Mucosa of descending colon (tissue), 3 donors: ENCODE measurements around the gene PCED1B. TPM values are rescaled to one million over a fixed set of nuclear protein-coding genes. Genes with fewer than 3 reads are reported as not detected.

ENCODE experiments used
- ATAC-seq: fragments of 200-7000 bp; cut with Tn5 transposase; one replicate; pipeline ENCODE4 v1.9.1; 2020; ENCODE audit warnings: mild to moderate bottlenecking, moderate library complexity
- DNase-seq, 3 donors: peaks; one replicate each; pipeline ENCODE4 v3.0.0-alpha.2; 2020
- H3K36me3 ChIP-seq: fragments of 200-600 bp; one replicate; pipeline ENCODE4 v1.8.0; 2021; ENCODE audit warnings: low read depth, mild to moderate bottlenecking
- H3K4me1 ChIP-seq: fragments of 200-600 bp; one replicate; pipeline ENCODE4 v1.8.0; 2021; ENCODE audit warnings: low read depth, mild to moderate bottlenecking
- H3K4me3 ChIP-seq: fragments of 200-600 bp; one replicate; pipeline ENCODE4 v1.8.0; 2021; ENCODE audit warnings: mild to moderate bottlenecking
- H3K9me3 ChIP-seq: fragments of 200-600 bp; one replicate; pipeline ENCODE4 v1.8.0; 2021; ENCODE audit warnings: mild to moderate bottlenecking
- CTCF ChIP-seq: fragments of 200-600 bp; IDR thresholded peaks from one replicate; pipeline ENCODE4 v1.8.0; 2022; ENCODE audit warnings: antibody characterized with exemption, mild to moderate bottlenecking
- intact Hi-C, 2 donors: fragments of 100-400 bp; cut with DNase I in 1 of 2; cut with micrococcal nuclease in 1 of 2; formaldehyde crosslinking; loops; one replicate each; pipeline versions ENCODE4 v1.11.0 to v1.11.1; 2022; cut with DNase I, micrococcal nuclease
- total RNA-seq, 3 donors: library from RNA; stranded (reverse); fragmentation: NEBNext Ultra II Directional in 2 of 3; extraction: Animal tissue kit (Norgen Biotek cat#: 25700) in 2 of 3; gene quantifications; one replicate each; pipeline versions ENCODE4 v1.2.1 to v1.2.4, GENCODE V29; 2021 to 2023
- donor health status: DM: no; HTN: no; CAD: no; lungs with moderate emphysema.
- donor health status: DM: no; HTN: no; CAD: no.
- donor health status: DM: no; HTN: yes; CAD: no.

PCED1B gene
- total RNA-seq, 3 donors from 2014 or later, result 2.2 to 4.7 (median 2.9) TPM

GRCh38 chr12:47156167-47156736 lies 76.8 kb downstream of the PCED1B start:
- DNase-seq, result no peak
- Histone ChIP-seq H3K9me3 (no peaks in the 10 kb centered on the region), H3K4me3 (no peak overlapping the region), H3K36me3 (no peaks in the 10 kb centered on the region), H3K4me1 (no peaks in the 10 kb centered on the region)
- no peak for TF ChIP-seq CTCF
- ATAC-seq, result peak; percentile 20
- intact Hi-C loops, result no loop called here

- Histone ChIP-seq H3K36me3 (no peaks in the 10 kb centered on the region), H3K4me3 (no peak overlapping the region), H3K9me3 (no peaks in the 10 kb centered on the region), H3K4me1 (no peaks in the 10 kb centered on the region)
- intact Hi-C loops, result no loop called here
- TF ChIP-seq CTCF, result no peak
- ATAC-seq (no peak), DNase-seq (no peak)
Observed at GRCh38 chr12:47158792-47159191, 79.4 kb downstream of the PCED1B start.

GRCh38 chr12:47159348-47159747 lies 79.9 kb downstream of the PCED1B start:
- H3K4me3 ChIP-seq, result no peak overlapping the region
- no peak for ATAC-seq
- H3K4me1 ChIP-seq, result no peaks in the 10 kb centered on the region
- no peak for TF ChIP-seq CTCF
- no peaks in the 10 kb centered on the region for H3K36me3 ChIP-seq
- H3K9me3 ChIP-seq, result no peaks in the 10 kb centered on the region
- intact Hi-C loops, result no loop called here
- DNase-seq, result no peak

GRCh38 chr12:47160316-47161244 lies 81.2 kb downstream of the PCED1B start:
- Histone ChIP-seq H3K4me1 (no peaks in the 10 kb centered on the region), H3K4me3 (no peak overlapping the region), H3K9me3 (no peaks in the 10 kb centered on the region), H3K36me3 (no peaks in the 10 kb centered on the region)
- TF ChIP-seq CTCF, result no peak
- intact Hi-C loops, result no loop called here
- no peak for DNase-seq
- ATAC-seq, result no peak

GRCh38 chr12:47164116-47164515 lies 84.7 kb downstream of the PCED1B start:
- no peaks in the 10 kb centered on the region for H3K4me1 ChIP-seq
- no peaks in the 10 kb centered on the region for H3K36me3 ChIP-seq
- intact Hi-C loops, result no loop called here
- H3K4me3 ChIP-seq, result no peak overlapping the region
- ATAC-seq, result no peak
- no peak for TF ChIP-seq CTCF
- H3K9me3 ChIP-seq, result no peaks in the 10 kb centered on the region
- DNase-seq, result no peak
